HG03565 (cell line): ENCODE measurements around the gene MRPS27.
"Not testable (repeated sequence)": the region's sequence is repeated elsewhere in the genome, so short reads cannot be mapped to it uniquely, and the experiment has no call there.

ENCODE experiments used
- ATAC-seq: cut with Tn5 transposase; IDR thresholded peaks from one replicate; pipeline ENCODE4 v1.9.1; 2021; ENCODE audit warnings: mild to moderate bottlenecking, moderate library complexity; ENCODE audit not compliant: unreplicated experiment

The MRPS27 gene

GRCh38 chr5:72177538-72177937, 142.5 kb downstream of the MRPS27 start:
- ATAC-seq, result no peak

- ATAC-seq, result no peak
Measured at GRCh38 chr5:72172786-72173185, 147.3 kb downstream of the MRPS27 start.

DNA sequence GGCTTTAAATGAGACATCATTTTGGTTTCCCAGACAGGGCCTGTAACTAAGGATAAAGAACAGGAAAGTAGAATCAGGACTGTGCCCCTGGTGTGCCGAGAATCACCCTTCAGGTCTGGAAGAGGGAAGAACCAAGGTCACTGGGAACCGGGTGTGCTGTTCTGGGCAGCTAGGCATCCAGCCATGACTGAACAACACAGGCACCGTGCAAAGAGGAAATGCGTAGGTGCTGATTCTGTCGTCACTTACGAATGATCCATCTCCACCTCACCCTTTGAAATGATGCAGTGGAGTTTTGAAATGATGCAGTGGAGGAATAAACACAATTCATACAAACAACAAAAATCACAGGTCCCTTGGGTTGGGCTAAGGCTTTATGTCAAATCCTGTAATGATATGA, 148.4 kb downstream of the MRPS27 start:
- ATAC-seq, result no peak

GRCh38 chr5:72171181-72171580, 148.9 kb downstream of the MRPS27 start:
- not testable (repeated sequence) for ATAC-seq

DNA sequence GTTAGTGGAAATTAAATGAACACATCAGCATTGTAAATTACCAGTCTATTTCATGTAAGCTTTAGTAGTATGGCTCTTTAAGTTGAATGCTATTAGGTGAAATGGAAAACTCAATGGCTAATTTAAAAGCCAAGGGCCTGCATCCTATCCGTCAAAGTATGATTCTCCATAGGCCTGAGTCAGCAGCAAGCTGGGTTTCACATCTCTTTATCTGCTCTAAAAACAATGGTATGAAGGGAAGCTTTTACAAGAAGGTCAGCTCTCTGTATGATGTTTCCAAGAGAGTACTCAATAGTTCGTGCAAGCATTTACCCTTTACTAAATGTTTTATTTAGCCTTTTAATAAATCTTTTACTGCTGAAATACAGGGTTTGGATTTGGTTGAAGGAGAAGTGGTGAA, 149.9 kb downstream of the MRPS27 start:
- no peak for ATAC-seq
